DOHH2 (cell line): ENCODE results near the gene CD47.

Experiments
- H3F3A ChIP-seq: fragments of 200-600 bp; sonication (generic), shearing (Covaris generic); 2 replicates; pipeline ENCODE4 v1.6.0; 2016; ENCODE audit warnings: antibody characterized with exemption, mild to moderate bottlenecking; ENCODE audit not compliant: control insufficient read depth, insufficient read depth
- H3K27ac ChIP-seq: fragments of 200-600 bp; sonication (generic); 2 replicates; pipeline ENCODE4 v1.5.1; 2014; ENCODE audit warnings: low read depth, mild to moderate bottlenecking, low read length, moderate library complexity
- H3K27me3 ChIP-seq: fragments of 200-600 bp; sonication (generic); 2 replicates; pipeline ENCODE4 v1.6.1; 2014; ENCODE audit warnings: mild to moderate bottlenecking, low read length, mixed read lengths; ENCODE audit not compliant: control insufficient read depth
- H3K36me3 ChIP-seq: fragments of 200-600 bp; sonication (generic); 2 replicates; pipeline ENCODE4 v1.6.1; 2014; ENCODE audit warnings: mild to moderate bottlenecking, low read length, moderate library complexity, mixed read lengths; ENCODE audit not compliant: control insufficient read depth
- H3K4me1 ChIP-seq: fragments of 200-600 bp; sonication (generic); 2 replicates; pipeline ENCODE4 v1.6.1; 2014; ENCODE audit warnings: mild to moderate bottlenecking, low read length, mixed read lengths; ENCODE audit not compliant: control insufficient read depth
- H3K4me2 ChIP-seq: fragments of 200-600 bp; sonication (generic); 2 replicates; pipeline ENCODE4 v1.6.0; 2014; ENCODE audit warnings: mild to moderate bottlenecking, low read length, moderate library complexity
- H3K4me3 ChIP-seq: fragments of 200-600 bp; sonication (generic); 2 replicates; pipeline ENCODE4 v1.5.1; 2014; ENCODE audit warnings: mild to moderate bottlenecking, low read length, mixed read lengths
- H3K79me2 ChIP-seq: fragments of 200-600 bp; sonication (generic); 2 replicates; pipeline ENCODE4 v1.6.1; 2014; ENCODE audit warnings: mild to moderate bottlenecking, low read length, mixed read lengths; ENCODE audit not compliant: control insufficient read depth
- H3K9me2 ChIP-seq: fragments of 200-600 bp; sonication (generic); replicated peaks from 2 replicates; pipeline ENCODE4 v1.6.1; 2014; ENCODE audit warnings: mild to moderate bottlenecking, low read length, mixed read lengths; ENCODE audit not compliant: control insufficient read depth
- H3K9me3 ChIP-seq: fragments of 200-600 bp; sonication (generic); 2 replicates; pipeline ENCODE4 v1.6.1; 2014; ENCODE audit warnings: antibody characterized with exemption, low read length, mixed read lengths; ENCODE audit not compliant: control insufficient read depth, insufficient read depth
- H4K20me1 ChIP-seq: fragments of 200-600 bp; sonication (generic); 2 replicates; pipeline ENCODE4 v1.6.0; 2014; ENCODE audit warnings: low read depth, mild to moderate bottlenecking, antibody characterized with exemption, low read length, moderate library complexity; ENCODE audit not compliant: control insufficient read depth, insufficient read depth
- CTCF ChIP-seq: fragments of 200-600 bp; sonication (generic); IDR thresholded peaks from one replicate; pipeline ENCODE4 v1.5.1; 2014; ENCODE audit warnings: antibody characterized with exemption, mild to moderate bottlenecking, low read depth, low read length; ENCODE audit not compliant: poor library complexity, severe bottlenecking
- EZH2phosphoT487 ChIP-seq: fragments of 200-600 bp; sonication (generic); IDR thresholded peaks from 2 replicates; pipeline ENCODE4 v1.6.1; 2017; ENCODE audit warnings: borderline replicate concordance, mild to moderate bottlenecking, antibody characterized with exemption, low read length, moderate library complexity, mixed read lengths

The CD47 gene

GRCh38 chr3:108073764-108074431 lies 16.9 kb downstream of the CD47 start:
- Histone ChIP-seq H3K27ac (no peak overlapping the region), H4K20me1 (0 out of 2 replicates have a peak, but pooled peaks cover 7% of the 10 kb centered on the region), H3K4me3 (no peak overlapping the region), H3F3A (no peaks in the 10 kb centered on the region; the same call in 1 of the 2 replicates), H3K9me2 (no peaks in the 10 kb centered on the region), H3K27me3 (no peaks in the 10 kb centered on the region), H3K4me2 (no peak overlapping the region), H3K36me3 (peaks cover 84% of the 10 kb centered on the region), H3K9me3 (no peaks in the 10 kb centered on the region), H3K4me1 (peaks cover 3% of the 10 kb centered on the region; the same call in 1 of the 2 replicates), H3K79me2 (peaks cover 85% of the 10 kb centered on the region)
- no peak for TF ChIP-seq EZH2phosphoT487
- no peak for TF ChIP-seq CTCF

DNA sequence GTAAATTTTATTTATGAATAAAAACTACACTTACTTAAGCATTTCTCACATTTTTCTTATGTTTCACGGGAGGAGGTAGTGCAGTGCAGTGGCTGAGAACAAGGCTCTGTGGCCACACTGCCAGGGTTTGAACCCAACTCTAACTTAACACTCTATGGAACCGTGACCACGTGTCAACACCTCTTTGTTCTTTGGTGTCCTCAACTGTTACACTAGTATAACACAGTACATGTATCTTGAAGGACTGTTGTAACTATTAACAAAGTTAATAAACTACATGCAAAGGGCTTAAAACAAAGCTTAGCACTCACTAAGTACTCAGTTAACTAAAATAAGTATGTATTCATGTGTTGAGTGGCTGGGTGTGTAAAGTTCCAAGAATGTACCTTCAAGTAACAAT lies 19.5 kb downstream of the CD47 start:
- H4K20me1 ChIP-seq, result 0 out of 2 replicates have a peak, but pooled peaks cover 7% of the 10 kb centered on the region
- no peaks in the 10 kb centered on the region for H3K9me2 ChIP-seq
- no peak overlapping the region for H3K4me3 ChIP-seq
- H3K27ac ChIP-seq, result no peak overlapping the region
- H3K36me3 ChIP-seq, result peaks cover 85% of the 10 kb centered on the region
- no peaks in the 10 kb centered on the region for H3K27me3 ChIP-seq
- H3K79me2 ChIP-seq, result peaks cover 78% of the 10 kb centered on the region
- H3K9me3 ChIP-seq, result no peaks in the 10 kb centered on the region
- H3F3A ChIP-seq, result no peaks in the 10 kb centered on the region; the same call in 1 of the 2 replicates
- H3K4me1 ChIP-seq, result peaks cover 12% of the 10 kb centered on the region
- TF ChIP-seq CTCF (no peak), EZH2phosphoT487 (no peak)
- H3K4me2 ChIP-seq, result no peak overlapping the region

GRCh38 chr3:108070356-108070755 lies 20.5 kb downstream of the CD47 start:
- peaks cover 83% of the 10 kb centered on the region for H3K36me3 ChIP-seq
- H3K4me3 ChIP-seq, result no peak overlapping the region
- no peak overlapping the region for H3K27ac ChIP-seq
- H3F3A ChIP-seq, result no peaks in the 10 kb centered on the region; the same call in 1 of the 2 replicates
- no peaks in the 10 kb centered on the region for H3K9me3 ChIP-seq
- no peaks in the 10 kb centered on the region for H3K9me2 ChIP-seq
- H3K4me1 ChIP-seq, result peaks cover 19% of the 10 kb centered on the region
- no peaks in the 10 kb centered on the region for H3K27me3 ChIP-seq
- H4K20me1 ChIP-seq, result 0 out of 2 replicates have a peak, but pooled peaks cover 7% of the 10 kb centered on the region
- no peak overlapping the region for H3K4me2 ChIP-seq
- peaks cover 74% of the 10 kb centered on the region for H3K79me2 ChIP-seq
- TF ChIP-seq CTCF (no peak), EZH2phosphoT487 (no peak)
